ENCODE results near the gene CDK19.

The CDK19 gene

DNA sequence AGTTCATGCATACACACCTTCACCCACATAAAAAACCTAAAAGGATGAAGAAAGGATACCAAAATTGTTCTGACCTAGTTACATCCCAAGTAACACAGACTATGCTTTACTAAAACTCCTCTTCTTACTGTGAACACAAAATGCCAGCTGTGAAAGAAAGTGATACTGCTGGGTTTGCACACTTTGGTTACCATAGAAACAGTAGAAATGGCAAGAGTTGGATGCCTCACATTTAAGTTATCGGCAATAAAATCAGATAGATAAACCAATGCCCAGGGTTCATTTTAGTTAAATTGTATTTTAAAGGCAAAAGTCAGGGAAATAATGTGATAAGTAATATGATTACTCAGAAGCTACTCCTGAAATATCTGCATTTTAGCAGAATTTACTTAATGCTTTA, 161.9 kb downstream of the CDK19 start (continued):
- TF ChIP-seq TSHZ2 (CRISPR knock-in tag; IDR thresholded peaks at IDR 0.05) (no peak), BACH2 (CRISPR knock-in tag; IDR thresholded peaks at IDR 0.05; ENCODE audit: borderline replicate concordance) (no peak)

GRCh38 chr6:110652520-110652919, 162.7 kb downstream of the CDK19 start:
- no peak for ATAC-seq
- TF ChIP-seq PATZ1 (CRISPR knock-in tag; IDR thresholded peaks at IDR 0.05; ENCODE audit: borderline replicate concordance) (no peak), BACH2 (CRISPR knock-in tag; IDR thresholded peaks at IDR 0.05; ENCODE audit: borderline replicate concordance) (no peak), TOX (CRISPR knock-in tag; IDR thresholded peaks at IDR 0.05; ENCODE audit: borderline replicate concordance) (no peak), ZNF8 (CRISPR knock-in tag; IDR thresholded peaks at IDR 0.05) (no peak), CSDC2 (CRISPR knock-in tag; IDR thresholded peaks at IDR 0.05) (no peak), ZFP30 (CRISPR knock-in tag; IDR thresholded peaks at IDR 0.05) (no peak), RARB (CRISPR knock-in tag; IDR thresholded peaks at IDR 0.05) (no peak)

- TF ChIP-seq TSHZ2 (CRISPR knock-in tag; IDR thresholded peaks at IDR 0.05) = no peak
- TF ChIP-seq OSR1 (CRISPR knock-in tag; IDR thresholded peaks at IDR 0.05) = no peak
- TF ChIP-seq ESRRG (CRISPR knock-in tag; IDR thresholded peaks at IDR 0.05) = no peak
- TF ChIP-seq ZNF70 (CRISPR knock-in tag; IDR thresholded peaks at IDR 0.05) = no peak
- no peak for TF ChIP-seq CSDC2 (CRISPR knock-in tag; IDR thresholded peaks at IDR 0.05)
- TF ChIP-seq TCF4 (CRISPR knock-in tag; IDR thresholded peaks at IDR 0.05; ENCODE audit: borderline replicate concordance) = no peak
- no peak for TF ChIP-seq ZFP3 (CRISPR knock-in tag; IDR thresholded peaks at IDR 0.05)
- TF ChIP-seq, protein P1, sequence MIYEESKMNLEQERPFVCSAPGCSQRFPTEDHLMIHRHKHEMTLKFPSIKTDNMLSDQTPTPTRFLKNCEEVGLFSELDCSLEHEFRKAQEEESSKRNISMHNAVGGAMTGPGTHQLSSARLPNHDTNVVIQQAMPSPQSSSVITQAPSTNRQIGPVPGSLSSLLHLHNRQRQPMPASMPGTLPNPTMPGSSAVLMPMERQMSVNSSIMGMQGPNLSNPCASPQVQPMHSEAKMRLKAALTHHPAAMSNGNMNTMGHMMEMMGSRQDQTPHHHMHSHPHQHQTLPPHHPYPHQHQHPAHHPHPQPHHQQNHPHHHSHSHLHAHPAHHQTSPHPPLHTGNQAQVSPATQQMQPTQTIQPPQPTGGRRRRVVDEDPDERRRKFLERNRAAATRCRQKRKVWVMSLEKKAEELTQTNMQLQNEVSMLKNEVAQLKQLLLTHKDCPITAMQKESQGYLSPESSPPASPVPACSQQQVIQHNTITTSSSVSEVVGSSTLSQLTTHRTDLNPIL (CRISPR knock-in tag; IDR thresholded peaks at IDR 0.05; ENCODE audit: low read depth) = no peak
- TF ChIP-seq ZC3H10 (CRISPR knock-in tag; IDR thresholded peaks at IDR 0.05) = no peak
- no peak for TF ChIP-seq PPARA (CRISPR knock-in tag; IDR thresholded peaks at IDR 0.05; ENCODE audit: borderline replicate concordance)
- no peak for TF ChIP-seq TOX (CRISPR knock-in tag; IDR thresholded peaks at IDR 0.05; ENCODE audit: borderline replicate concordance)
- no peak for TF ChIP-seq ZNF8 (CRISPR knock-in tag; IDR thresholded peaks at IDR 0.05)
- TF ChIP-seq, protein P2, sequence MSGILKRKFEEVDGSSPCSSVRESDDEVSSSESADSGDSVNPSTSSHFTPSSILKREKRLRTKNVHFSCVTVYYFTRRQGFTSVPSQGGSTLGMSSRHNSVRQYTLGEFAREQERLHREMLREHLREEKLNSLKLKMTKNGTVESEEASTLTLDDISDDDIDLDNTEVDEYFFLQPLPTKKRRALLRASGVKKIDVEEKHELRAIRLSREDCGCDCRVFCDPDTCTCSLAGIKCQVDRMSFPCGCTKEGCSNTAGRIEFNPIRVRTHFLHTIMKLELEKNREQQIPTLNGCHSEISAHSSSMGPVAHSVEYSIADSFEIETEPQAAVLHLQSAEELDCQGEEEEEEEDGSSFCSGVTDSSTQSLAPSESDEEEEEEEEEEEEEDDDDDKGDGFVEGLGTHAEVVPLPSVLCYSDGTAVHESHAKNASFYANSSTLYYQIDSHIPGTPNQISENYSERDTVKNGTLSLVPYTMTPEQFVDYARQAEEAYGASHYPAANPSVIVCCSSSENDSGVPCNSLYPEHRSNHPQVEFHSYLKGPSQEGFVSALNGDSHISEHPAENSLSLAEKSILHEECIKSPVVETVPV (CRISPR knock-in tag; IDR thresholded peaks at IDR 0.05) = no peak
- no peak for TF ChIP-seq SNAI2 (CRISPR knock-in tag; IDR thresholded peaks at IDR 0.05)
- TF ChIP-seq ISL1 (CRISPR knock-in tag; IDR thresholded peaks at IDR 0.05) = no peak
- TF ChIP-seq POU6F1 (CRISPR knock-in tag; IDR thresholded peaks at IDR 0.05; ENCODE audit: borderline replicate concordance, low read depth) = no peak
- TF ChIP-seq PATZ1 (CRISPR knock-in tag; IDR thresholded peaks at IDR 0.05; ENCODE audit: borderline replicate concordance) = no peak
- no peak for ATAC-seq
Measured at GRCh38 chr6:110650755-110651154, 164.5 kb downstream of the CDK19 start.
